Measurements from ENCODE around the gene FCHSD2. TPM values are rescaled to one million over a fixed set of nuclear protein-coding genes. Genes with fewer than 3 reads are reported as not detected.

The FCHSD2 gene
- total RNA-seq, 1 donor from 2014 or later: 18.9 TPM

DNA sequence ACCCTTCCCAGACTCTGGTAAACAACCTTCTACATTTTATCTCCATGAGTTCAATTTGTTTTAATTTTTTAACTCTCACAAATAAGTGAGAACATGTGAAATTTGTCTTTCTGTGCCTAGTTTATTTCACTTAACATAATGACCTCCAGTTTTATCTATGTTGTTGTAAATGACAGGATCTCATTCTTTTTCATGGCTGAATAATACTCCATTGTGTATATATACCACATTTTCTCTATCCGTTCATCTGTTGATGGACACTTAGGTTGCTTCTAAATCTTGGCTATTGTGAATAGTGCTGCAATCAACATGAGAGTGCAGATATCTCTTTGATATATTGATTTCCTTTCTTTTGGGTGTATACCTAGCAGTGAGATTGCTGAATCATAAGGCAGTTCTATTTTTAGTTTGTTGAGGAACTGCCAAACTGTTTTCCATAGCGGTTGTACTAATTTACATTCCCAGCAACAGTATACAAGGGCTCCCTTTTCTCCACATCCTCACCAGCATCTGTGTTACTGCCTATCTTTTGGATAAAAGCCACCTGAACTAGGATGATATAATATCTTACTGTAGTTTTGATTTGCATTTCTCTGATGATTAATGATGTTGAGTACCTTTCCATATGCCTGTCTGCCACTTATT is 234.0 kb downstream of the FCHSD2 start:
- Mint-ChIP-seq H3K36me3 (ENCODE audit: low read depth, unreplicated experiment) (peaks cover 30% of the 10 kb centered on the region), H3K27ac (ENCODE audit: unreplicated experiment) (no peak overlapping the region), H3K9me3 (ENCODE audit: unreplicated experiment) (peaks cover 38% of the 10 kb centered on the region), H3K27me3 (ENCODE audit: low read depth, unreplicated experiment) (no peaks in the 10 kb centered on the region), H3K4me3 (ENCODE audit: unreplicated experiment) (no peak overlapping the region), H3K4me1 (ENCODE audit: low read depth, unreplicated experiment) (no peaks in the 10 kb centered on the region)
- H3K4me1 ChIP-seq (ENCODE audit: insufficient read depth, low read length): no peaks in the 10 kb centered on the region
- H4K20me1 ChIP-seq (ENCODE audit: insufficient read depth, low read length): no peaks in the 10 kb centered on the region
- no peaks in the 10 kb centered on the region for H3K79me2 ChIP-seq (ENCODE audit: insufficient read depth, low read length)
- H2AFZ ChIP-seq (ENCODE audit: low read depth, low read length): no peak overlapping the region
- no peaks in the 10 kb centered on the region for H3K27me3 ChIP-seq (ENCODE audit: insufficient read depth, low read length)
- H3K27ac ChIP-seq (ENCODE audit: low read depth, low read length): no peak overlapping the region
- peaks cover 3% of the 10 kb centered on the region for H3K9me3 ChIP-seq (ENCODE audit: insufficient read depth, low read depth, low read length)
- H3K4me3 ChIP-seq (ENCODE audit: insufficient read depth, low read depth, low read length): no peak overlapping the region
- no peak overlapping the region for H3K4me2 ChIP-seq (ENCODE audit: low read length)
- DNase-seq (ENCODE audit: low read depth) (peak; percentile 33), FAIRE-seq (no peak)
- no peak for TF ChIP-seq EZH2 (IDR thresholded peaks at IDR 0.05; ENCODE audit: insufficient read depth, low read length)
- no peaks in the 10 kb centered on the region for H3K36me3 ChIP-seq (ENCODE audit: insufficient read depth, low read length)
- no peak overlapping the region for H3K9ac ChIP-seq (ENCODE audit: low read length)

GRCh38 chr11:72904016-72904415 is 238.1 kb downstream of the FCHSD2 start:
- Histone ChIP-seq H3K9ac (ENCODE audit: low read length) (no peak overlapping the region), H3K4me2 (ENCODE audit: low read length) (no peak overlapping the region), H3K9me3 (ENCODE audit: insufficient read depth, low read depth, low read length) (peaks cover 3% of the 10 kb centered on the region), H2AFZ (ENCODE audit: low read depth, low read length) (no peak overlapping the region), H4K20me1 (ENCODE audit: insufficient read depth, low read length) (no peaks in the 10 kb centered on the region), H3K4me3 (ENCODE audit: insufficient read depth, low read depth, low read length) (no peak overlapping the region), H3K27ac (ENCODE audit: low read depth, low read length) (no peak overlapping the region), H3K36me3 (ENCODE audit: insufficient read depth, low read length) (peaks cover 2% of the 10 kb centered on the region), H3K79me2 (ENCODE audit: insufficient read depth, low read length) (no peaks in the 10 kb centered on the region), H3K4me1 (ENCODE audit: insufficient read depth, low read length) (no peaks in the 10 kb centered on the region), H3K27me3 (ENCODE audit: insufficient read depth, low read length) (no peaks in the 10 kb centered on the region)
- H3K27me3 Mint-ChIP-seq (ENCODE audit: low read depth, unreplicated experiment): no peaks in the 10 kb centered on the region
- H3K9me3 Mint-ChIP-seq (ENCODE audit: unreplicated experiment): peaks cover 15% of the 10 kb centered on the region
- DNase-seq (ENCODE audit: low read depth): no peak
- no peak for FAIRE-seq
- no peaks in the 10 kb centered on the region for H3K4me1 Mint-ChIP-seq (ENCODE audit: low read depth, unreplicated experiment)
- TF ChIP-seq CTCF (IDR thresholded peaks at IDR 0.05; ENCODE audit: insufficient read depth, low read depth, low read length) (no peak), EZH2 (IDR thresholded peaks at IDR 0.05; ENCODE audit: insufficient read depth, low read length) (no peak)
- H3K36me3 Mint-ChIP-seq (ENCODE audit: low read depth, unreplicated experiment): peaks cover 16% of the 10 kb centered on the region
- no peak overlapping the region for H3K27ac Mint-ChIP-seq (ENCODE audit: unreplicated experiment)
- H3K4me3 Mint-ChIP-seq (ENCODE audit: unreplicated experiment): no peak overlapping the region

DNA sequence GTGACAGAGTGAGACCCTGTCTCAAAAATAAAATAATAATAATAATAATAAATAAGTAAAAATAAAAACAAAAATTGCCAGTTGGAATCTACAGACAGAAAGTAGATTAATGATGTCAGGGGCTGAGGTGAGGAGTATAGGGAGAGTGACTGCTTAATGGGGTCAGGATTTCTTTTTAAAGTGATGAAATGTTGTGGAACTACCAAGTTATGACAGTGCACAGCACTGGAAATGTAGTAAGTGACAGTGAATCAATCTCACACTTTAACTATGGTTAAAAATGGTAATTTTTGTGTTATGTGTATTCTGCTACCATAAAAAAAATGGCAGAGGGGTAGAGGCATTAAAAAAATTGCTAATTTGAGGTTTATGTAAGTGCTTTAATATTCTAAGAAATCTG is 240.7 kb downstream of the FCHSD2 start:
- no peaks in the 10 kb centered on the region for H3K9me3 ChIP-seq (ENCODE audit: insufficient read depth, low read depth, low read length)
- H3K79me2 ChIP-seq (ENCODE audit: insufficient read depth, low read length): no peaks in the 10 kb centered on the region
- no peak for DNase-seq (ENCODE audit: low read depth)
- no peak overlapping the region for H2AFZ ChIP-seq (ENCODE audit: low read depth, low read length)
- no peak overlapping the region for H3K9ac ChIP-seq (ENCODE audit: low read length)
- H3K36me3 ChIP-seq (ENCODE audit: insufficient read depth, low read length): peaks cover 2% of the 10 kb centered on the region
- no peaks in the 10 kb centered on the region for H3K27me3 Mint-ChIP-seq (ENCODE audit: low read depth, unreplicated experiment)
- no peaks in the 10 kb centered on the region for H4K20me1 ChIP-seq (ENCODE audit: insufficient read depth, low read length)
- no peaks in the 10 kb centered on the region for H3K4me1 ChIP-seq (ENCODE audit: insufficient read depth, low read length)
- H3K36me3 Mint-ChIP-seq (ENCODE audit: low read depth, unreplicated experiment): peaks cover 4% of the 10 kb centered on the region
- H3K27ac Mint-ChIP-seq (ENCODE audit: unreplicated experiment): no peak overlapping the region
- H3K27ac ChIP-seq (ENCODE audit: low read depth, low read length): no peak overlapping the region
- H3K9me3 Mint-ChIP-seq (ENCODE audit: unreplicated experiment): no peaks in the 10 kb centered on the region
- H3K4me1 Mint-ChIP-seq (ENCODE audit: low read depth, unreplicated experiment): no peaks in the 10 kb centered on the region
- no peaks in the 10 kb centered on the region for H3K27me3 ChIP-seq (ENCODE audit: insufficient read depth, low read length)
- H3K4me3 Mint-ChIP-seq (ENCODE audit: unreplicated experiment): no peak overlapping the region
- FAIRE-seq: no peak
- TF ChIP-seq EZH2 (IDR thresholded peaks at IDR 0.05; ENCODE audit: insufficient read depth, low read length) (no peak), CTCF (IDR thresholded peaks at IDR 0.05; ENCODE audit: insufficient read depth, low read depth, low read length) (no peak)
- H3K4me3 ChIP-seq (ENCODE audit: insufficient read depth, low read depth, low read length): no peak overlapping the region
- H3K4me2 ChIP-seq (ENCODE audit: low read length): no peak overlapping the region

Measured in astrocyte (in vitro differentiated cells and primary cell).